Measurements from ENCODE around the gene AAMP. TPM values are rescaled to one million over a fixed set of nuclear protein-coding genes. Genes with fewer than 3 reads are reported as not detected.

AAMP gene
- polyA plus RNA-seq (2013, experiment 1 of 2): 44.9 TPM
- polyA plus RNA-seq (2013, experiment 2 of 2): 43.4 TPM

- peak; percentile 100 for DNase-seq
- peak within 1 kb of the TSS; percentile 46 to 68 for H3K4ac ChIP-seq (ENCODE audit: low read depth in 1 of 2, low read length in 2 of 2)
- H3K27me3 ChIP-seq (ENCODE audit: control insufficient read depth in 1 of 2, insufficient read depth in 1 of 2, low read length in 2 of 2): no peaks in the 10 kb centered on the region
- H3K36me3 ChIP-seq (ENCODE audit: control insufficient read depth in 1 of 2, insufficient read depth in 2 of 2, low read depth in 1 of 2, low read length in 2 of 2): peaks cover 42 to 49% of the 10 kb centered on the region in 2 experiments
- peak within 1 kb of the TSS; percentile 85 for H4K8ac ChIP-seq (ENCODE audit: low read length)
- peak within 1 kb of the TSS in 1 of 2 experiments; percentile 31 for H2BK12ac ChIP-seq (ENCODE audit: low read length in 2 of 2)
- H3K23ac ChIP-seq (ENCODE audit: low read length in 2 of 2): peak within 1 kb of the TSS in 1 of 2 experiments; percentile 67
- H2AK5ac ChIP-seq (ENCODE audit: low read length, severe bottlenecking): no peak within 1 kb of the TSS
- 2% methylated on average over 52 of the region's 64 CpGs for WGBS
- peak within 1 kb of the TSS; percentile 70 for H4K91ac ChIP-seq (ENCODE audit: low read length)
- peak within 1 kb of the TSS; percentile 69 for H3K27ac ChIP-seq (ENCODE audit: low read length, poor library complexity, severe bottlenecking)
- H3K4me3 ChIP-seq (ENCODE audit: insufficient read depth in 1 of 2, low read depth in 1 of 2, low read length in 2 of 2): peak within 1 kb of the TSS; percentile 81 to 100
- peak within 1 kb of the TSS; percentile 69 to 73 for H3K18ac ChIP-seq (ENCODE audit: low read depth in 1 of 2, low read length in 2 of 2)
- peak within 1 kb of the TSS; percentile 62 for H2BK15ac ChIP-seq (ENCODE audit: low read depth, poor library complexity, severe bottlenecking)
- H2BK5ac ChIP-seq (ENCODE audit: low read depth, low read length, poor library complexity, severe bottlenecking): no peak within 1 kb of the TSS
- H3K9ac ChIP-seq (ENCODE audit: low read length): peak within 1 kb of the TSS; percentile 98
- H3K4me2 ChIP-seq (ENCODE audit: low read length, poor library complexity, severe bottlenecking): peak within 1 kb of the TSS; percentile 89
- H3K4me1 ChIP-seq (ENCODE audit: control insufficient read depth, insufficient read depth, low read depth, low read length): peaks cover 22% of the 10 kb centered on the region
- H3K9me3 ChIP-seq (ENCODE audit: control insufficient read depth, low read length): no peaks in the 10 kb centered on the region
- peak within 1 kb of the TSS; percentile 24 for H2BK120ac ChIP-seq (ENCODE audit: low read depth, low read length)
- peak within 1 kb of the TSS in 1 of 2 experiments; percentile 85 for H3K14ac ChIP-seq (ENCODE audit: low read length in 2 of 2)
- peak within 1 kb of the TSS; percentile 64 for H2AFZ ChIP-seq (ENCODE audit: low read depth, low read length)
- peaks cover 46% of the 10 kb centered on the region for H3K79me1 ChIP-seq (replicated peaks; ENCODE audit: low read length, poor library complexity, severe bottlenecking)
Observed at GRCh38 chr2:218269900-218270720, at the start of gene AAMP, which contains the start of gene PNKD. Gene AAMP, minus strand, starts transcription at chr2:218270137. Its CDS starts 51 bp downstream, at chr2:218270086. Gene PNKD, plus strand, starts transcription at chr2:218270519. Its CDS starts 17 bp downstream, at chr2:218270536.

GRCh38 chr2:218318241-218318640 lies 48.3 kb upstream of the AAMP start:
- no peak overlapping the region for H2BK5ac ChIP-seq (ENCODE audit: low read depth, low read length, poor library complexity, severe bottlenecking)
- H3K4me3 ChIP-seq (ENCODE audit: insufficient read depth in 1 of 2, low read depth in 1 of 2, low read length in 2 of 2): no peak overlapping the region
- H4K91ac ChIP-seq (ENCODE audit: low read length): no peak overlapping the region
- H3K36me3 ChIP-seq (ENCODE audit: control insufficient read depth in 1 of 2, insufficient read depth in 2 of 2, low read depth in 1 of 2, low read length in 2 of 2): no peaks in the 10 kb centered on the region
- H3K23ac ChIP-seq (ENCODE audit: low read length in 2 of 2): no peak overlapping the region
- H3K79me1 ChIP-seq (replicated peaks; ENCODE audit: low read length, poor library complexity, severe bottlenecking): no peaks in the 10 kb centered on the region
- no peak for DNase-seq
- H2BK15ac ChIP-seq (ENCODE audit: low read depth, poor library complexity, severe bottlenecking): no peak overlapping the region
- H3K27me3 ChIP-seq (ENCODE audit: control insufficient read depth in 1 of 2, insufficient read depth in 1 of 2, low read length in 2 of 2): peaks cover 0 to 8% of the 10 kb centered on the region in 2 experiments
- no peak overlapping the region for H2AK5ac ChIP-seq (ENCODE audit: low read length, severe bottlenecking)
- H3K27ac ChIP-seq (ENCODE audit: low read length, poor library complexity, severe bottlenecking): no peak overlapping the region
- H3K4me2 ChIP-seq (ENCODE audit: low read length, poor library complexity, severe bottlenecking): no peak overlapping the region
- WGBS: 81% methylated on average over 7 of the region's 7 CpGs
- no peaks in the 10 kb centered on the region for H3K9me3 ChIP-seq (ENCODE audit: control insufficient read depth, low read length)
- no peak overlapping the region for H2AFZ ChIP-seq (ENCODE audit: low read depth, low read length)
- no peak overlapping the region for H3K4ac ChIP-seq (ENCODE audit: low read depth in 1 of 2, low read length in 2 of 2)
- no peak overlapping the region for H3K18ac ChIP-seq (ENCODE audit: low read depth in 1 of 2, low read length in 2 of 2)
- no peak overlapping the region for H4K8ac ChIP-seq (ENCODE audit: low read length)
- H3K9ac ChIP-seq (ENCODE audit: low read length): no peak overlapping the region
- peaks cover 5% of the 10 kb centered on the region for H3K4me1 ChIP-seq (ENCODE audit: control insufficient read depth, insufficient read depth, low read depth, low read length)
- H2BK12ac ChIP-seq (ENCODE audit: low read length in 2 of 2): peak overlapping the region; percentile 6 to 10
- H2BK120ac ChIP-seq (ENCODE audit: low read depth, low read length): no peak overlapping the region
- no peak overlapping the region for H3K14ac ChIP-seq (ENCODE audit: low read length in 2 of 2)

- Histone ChIP-seq H3K4me3 (ENCODE audit: insufficient read depth in 1 of 2, low read depth in 1 of 2, low read length in 2 of 2) (no peak overlapping the region), H3K14ac (ENCODE audit: low read length in 2 of 2) (peak overlapping the region in 1 of 2 experiments; percentile 22), H4K8ac (ENCODE audit: low read length) (no peak overlapping the region), H3K4ac (ENCODE audit: low read depth in 1 of 2, low read length in 2 of 2) (no peak overlapping the region), H2AK5ac (ENCODE audit: low read length, severe bottlenecking) (no peak overlapping the region), H3K27ac (ENCODE audit: low read length, poor library complexity, severe bottlenecking) (no peak overlapping the region), H2BK120ac (ENCODE audit: low read depth, low read length) (no peak overlapping the region), H3K4me2 (ENCODE audit: low read length, poor library complexity, severe bottlenecking) (no peak overlapping the region), H4K91ac (ENCODE audit: low read length) (no peak overlapping the region), H2AFZ (ENCODE audit: low read depth, low read length) (no peak overlapping the region), H2BK15ac (ENCODE audit: low read depth, poor library complexity, severe bottlenecking) (no peak overlapping the region), H3K79me1 (replicated peaks; ENCODE audit: low read length, poor library complexity, severe bottlenecking) (no peaks in the 10 kb centered on the region), H3K23ac (ENCODE audit: low read length in 2 of 2) (peak overlapping the region in 1 of 2 experiments; percentile 72), H3K36me3 (ENCODE audit: control insufficient read depth in 1 of 2, insufficient read depth in 2 of 2, low read depth in 1 of 2, low read length in 2 of 2) (no peaks in the 10 kb centered on the region), H3K9ac (ENCODE audit: low read length) (no peak overlapping the region), H3K27me3 (ENCODE audit: control insufficient read depth in 1 of 2, insufficient read depth in 1 of 2, low read length in 2 of 2) (peaks cover 0 to 8% of the 10 kb centered on the region in 2 experiments), H3K4me1 (ENCODE audit: control insufficient read depth, insufficient read depth, low read depth, low read length) (peaks cover 5% of the 10 kb centered on the region), H2BK12ac (ENCODE audit: low read length in 2 of 2) (no peak overlapping the region), H2BK5ac (ENCODE audit: low read depth, low read length, poor library complexity, severe bottlenecking) (no peak overlapping the region), H3K18ac (ENCODE audit: low read depth in 1 of 2, low read length in 2 of 2) (no peak overlapping the region), H3K9me3 (ENCODE audit: control insufficient read depth, low read length) (no peaks in the 10 kb centered on the region)
- DNase-seq: no peak
- WGBS: 91% methylated on average over 4 of the region's 4 CpGs
Observed at GRCh38 chr2:218317835-218318234, 47.9 kb upstream of the AAMP start.

DNA sequence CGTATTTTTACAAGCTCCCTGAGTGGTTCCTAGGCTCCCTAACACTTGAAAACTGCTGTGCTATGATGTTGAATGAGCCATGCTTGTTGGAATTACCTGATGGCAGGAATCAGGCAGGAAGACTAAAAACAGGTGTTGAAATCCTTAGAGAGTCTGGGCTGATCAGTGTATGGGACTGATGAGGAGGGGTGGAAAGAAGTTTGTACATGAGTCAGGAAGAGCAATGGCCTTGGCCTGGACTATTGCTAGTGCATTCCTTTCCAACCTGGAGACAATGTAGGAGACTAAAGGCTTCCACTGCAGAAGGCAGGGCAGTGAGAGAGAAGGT lies 47.3 kb upstream of the AAMP start:
- H3K23ac ChIP-seq (ENCODE audit: low read length in 2 of 2): no peak overlapping the region
- no peak overlapping the region for H3K18ac ChIP-seq (ENCODE audit: low read depth in 1 of 2, low read length in 2 of 2)
- no peaks in the 10 kb centered on the region for H3K79me1 ChIP-seq (replicated peaks; ENCODE audit: low read length, poor library complexity, severe bottlenecking)
- no peak overlapping the region for H3K9ac ChIP-seq (ENCODE audit: low read length)
- no peak for DNase-seq
- 52% methylated on average over 1 of the region's 1 CpG for WGBS
- H2BK15ac ChIP-seq (ENCODE audit: low read depth, poor library complexity, severe bottlenecking): no peak overlapping the region
- H3K27ac ChIP-seq (ENCODE audit: low read length, poor library complexity, severe bottlenecking): no peak overlapping the region
- peaks cover 3% of the 10 kb centered on the region for H3K4me1 ChIP-seq (ENCODE audit: control insufficient read depth, insufficient read depth, low read depth, low read length)
- H2AK5ac ChIP-seq (ENCODE audit: low read length, severe bottlenecking): no peak overlapping the region
- no peak overlapping the region for H2BK12ac ChIP-seq (ENCODE audit: low read length in 2 of 2)
- H2BK5ac ChIP-seq (ENCODE audit: low read depth, low read length, poor library complexity, severe bottlenecking): no peak overlapping the region
- H2BK120ac ChIP-seq (ENCODE audit: low read depth, low read length): no peak overlapping the region
- no peaks in the 10 kb centered on the region for H3K36me3 ChIP-seq (ENCODE audit: control insufficient read depth in 1 of 2, insufficient read depth in 2 of 2, low read depth in 1 of 2, low read length in 2 of 2)
- H3K4ac ChIP-seq (ENCODE audit: low read depth in 1 of 2, low read length in 2 of 2): no peak overlapping the region
- H4K8ac ChIP-seq (ENCODE audit: low read length): no peak overlapping the region
- H4K91ac ChIP-seq (ENCODE audit: low read length): no peak overlapping the region
- no peak overlapping the region for H2AFZ ChIP-seq (ENCODE audit: low read depth, low read length)
- H3K4me2 ChIP-seq (ENCODE audit: low read length, poor library complexity, severe bottlenecking): no peak overlapping the region
- no peaks in the 10 kb centered on the region for H3K9me3 ChIP-seq (ENCODE audit: control insufficient read depth, low read length)
- no peak overlapping the region for H3K14ac ChIP-seq (ENCODE audit: low read length in 2 of 2)
- no peak overlapping the region for H3K4me3 ChIP-seq (ENCODE audit: insufficient read depth in 1 of 2, low read depth in 1 of 2, low read length in 2 of 2)
- peaks cover 0 to 8% of the 10 kb centered on the region in 2 experiments for H3K27me3 ChIP-seq (ENCODE audit: control insufficient read depth in 1 of 2, insufficient read depth in 1 of 2, low read length in 2 of 2)
